ENCODE results near the gene METTL24.
A peak's percentile ranks its signal among the peaks of the same experiment; 100 is the strongest.
"Not testable (repeated sequence)": the region's sequence is repeated elsewhere in the genome, so short reads cannot be mapped to it uniquely, and the experiment has no call there.

The METTL24 gene

GRCh38 chr6:110315869-110316398, 42.2 kb downstream of the METTL24 start:
- H3K36me3 Mint-ChIP-seq (ENCODE audit: low read depth) = peaks cover 15% of the 10 kb centered on the region
- peak overlapping the region in 1 of 3 experiments; percentile 45 for H3K27ac Mint-ChIP-seq
- no peak overlapping the region for H3K4me3 Mint-ChIP-seq
- peaks cover 17% of the 10 kb centered on the region for H3K4me1 Mint-ChIP-seq
- no peaks in the 10 kb centered on the region for H3K27me3 Mint-ChIP-seq (ENCODE audit: low read depth)
- no peaks in the 10 kb centered on the region for H3K9me3 Mint-ChIP-seq
- TF ChIP-seq CTCF (IDR thresholded peaks at IDR 0.05; ENCODE audit: unreplicated experiment in 3 of 3) = no peak

- TF ChIP-seq CTCF (IDR thresholded peaks at IDR 0.05; ENCODE audit: unreplicated experiment in 3 of 3) = no peak
- H3K4me1 Mint-ChIP-seq = peaks cover 11% of the 10 kb centered on the region
- peaks cover 4% of the 10 kb centered on the region for H3K9me3 Mint-ChIP-seq
- no peak overlapping the region for H3K4me3 Mint-ChIP-seq
- H3K27me3 Mint-ChIP-seq (ENCODE audit: low read depth) = no peaks in the 10 kb centered on the region
- peaks cover 20% of the 10 kb centered on the region for H3K36me3 Mint-ChIP-seq (ENCODE audit: low read depth)
- peak overlapping the region in 1 of 3 experiments; percentile 45 for H3K27ac Mint-ChIP-seq
Observed at GRCh38 chr6:110315207-110315868, 42.8 kb downstream of the METTL24 start.

- Mint-ChIP-seq H3K4me1 (no peaks in the 10 kb centered on the region), H3K9me3 (peaks cover 8% of the 10 kb centered on the region), H3K36me3 (ENCODE audit: low read depth) (peaks cover 40% of the 10 kb centered on the region), H3K27ac (no peak overlapping the region), H3K4me3 (no peak overlapping the region), H3K27me3 (ENCODE audit: low read depth) (no peaks in the 10 kb centered on the region)
- TF ChIP-seq CTCF (IDR thresholded peaks at IDR 0.05; ENCODE audit: unreplicated experiment in 3 of 3) = no peak
Observed at GRCh38 chr6:110310861-110311446, 47.2 kb downstream of the METTL24 start.

- H3K4me3 Mint-ChIP-seq; H3K4me1 Mint-ChIP-seq; H3K27ac Mint-ChIP-seq; H3K27me3 Mint-ChIP-seq (ENCODE audit: low read depth): not testable (repeated sequence)
- H3K36me3 Mint-ChIP-seq (ENCODE audit: low read depth) = peaks cover 44% of the 10 kb centered on the region
- H3K9me3 Mint-ChIP-seq = peaks cover 12% of the 10 kb centered on the region
Observed at GRCh38 chr6:110309432-110309831, 48.7 kb downstream of the METTL24 start.

GRCh38 chr6:110307368-110307767, 50.8 kb downstream of the METTL24 start:
- Mint-ChIP-seq H3K9me3 (peaks cover 12% of the 10 kb centered on the region), H3K27ac (no peak overlapping the region), H3K27me3 (ENCODE audit: low read depth) (no peaks in the 10 kb centered on the region), H3K4me1 (no peaks in the 10 kb centered on the region), H3K4me3 (no peak overlapping the region), H3K36me3 (ENCODE audit: low read depth) (peaks cover 37% of the 10 kb centered on the region)
- TF ChIP-seq CTCF (IDR thresholded peaks at IDR 0.05; ENCODE audit: unreplicated experiment in 3 of 3) = no peak

GRCh38 chr6:110305832-110306231, 52.3 kb downstream of the METTL24 start:
- H3K27ac Mint-ChIP-seq; H3K4me1 Mint-ChIP-seq; H3K4me3 Mint-ChIP-seq; H3K27me3 Mint-ChIP-seq (ENCODE audit: low read depth): not testable (repeated sequence)
- peaks cover 32% of the 10 kb centered on the region for H3K36me3 Mint-ChIP-seq (ENCODE audit: low read depth)
- H3K9me3 Mint-ChIP-seq = peaks cover 12% of the 10 kb centered on the region

- not testable (repeated sequence) for H3K9me3 Mint-ChIP-seq; H3K4me1 Mint-ChIP-seq; H3K4me3 Mint-ChIP-seq; H3K27me3 Mint-ChIP-seq (ENCODE audit: low read depth); H3K27ac Mint-ChIP-seq
- peaks cover 13% of the 10 kb centered on the region for H3K36me3 Mint-ChIP-seq (ENCODE audit: low read depth)
Observed at GRCh38 chr6:110303692-110304091, 54.5 kb downstream of the METTL24 start.

Data from nephron (organoid).